ENCODE measurements around the gene QSOX1. TPM values are rescaled to one million over a fixed set of nuclear protein-coding genes. Genes with fewer than 3 reads are reported as not detected.

The QSOX1 gene
- total and polyA plus RNA-seq, 9 of the 15 experiments (the other 6 are each of a cell fraction or from before 2014, with no cell fraction given): 4.0 to 53.1 (median 15.0) TPM

DNA sequence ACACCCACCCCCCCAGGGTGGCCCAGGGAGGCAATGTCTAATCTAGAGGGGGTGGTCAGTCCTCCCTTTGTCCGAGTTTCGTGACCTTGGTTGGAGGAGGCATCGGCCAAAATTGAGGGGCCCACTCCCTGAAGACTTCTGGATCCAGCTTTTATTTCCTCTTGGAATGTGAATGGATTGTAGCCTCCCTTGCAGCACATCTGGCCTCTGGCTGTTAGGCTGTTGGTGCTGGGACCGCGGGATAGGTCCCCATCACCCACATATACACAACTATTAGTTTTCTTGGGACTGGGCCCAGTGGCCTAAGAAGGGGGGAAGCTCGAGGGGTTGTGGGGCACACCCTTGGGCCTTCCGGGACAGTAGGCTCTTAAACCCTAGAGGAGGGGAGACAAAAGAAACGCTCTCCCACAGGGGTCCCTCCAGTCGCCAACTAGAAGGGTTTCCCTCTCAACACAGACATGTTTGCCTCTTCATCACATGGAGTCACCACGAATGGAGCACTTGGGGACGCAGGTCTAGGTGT is 77.9 kb downstream of the QSOX1 start:
- H3K4me2 ChIP-seq (ENCODE audit: insufficient read depth, low read length): no peak overlapping the region
- POLR2A ChIA-PET: interaction anchor here (0.6 to 1.0 kb wide), 2 partner anchors 17 to 1169 kb away, joined by 3 to 4 read pairs; no protein-coding TSS in a partner anchor

DNA sequence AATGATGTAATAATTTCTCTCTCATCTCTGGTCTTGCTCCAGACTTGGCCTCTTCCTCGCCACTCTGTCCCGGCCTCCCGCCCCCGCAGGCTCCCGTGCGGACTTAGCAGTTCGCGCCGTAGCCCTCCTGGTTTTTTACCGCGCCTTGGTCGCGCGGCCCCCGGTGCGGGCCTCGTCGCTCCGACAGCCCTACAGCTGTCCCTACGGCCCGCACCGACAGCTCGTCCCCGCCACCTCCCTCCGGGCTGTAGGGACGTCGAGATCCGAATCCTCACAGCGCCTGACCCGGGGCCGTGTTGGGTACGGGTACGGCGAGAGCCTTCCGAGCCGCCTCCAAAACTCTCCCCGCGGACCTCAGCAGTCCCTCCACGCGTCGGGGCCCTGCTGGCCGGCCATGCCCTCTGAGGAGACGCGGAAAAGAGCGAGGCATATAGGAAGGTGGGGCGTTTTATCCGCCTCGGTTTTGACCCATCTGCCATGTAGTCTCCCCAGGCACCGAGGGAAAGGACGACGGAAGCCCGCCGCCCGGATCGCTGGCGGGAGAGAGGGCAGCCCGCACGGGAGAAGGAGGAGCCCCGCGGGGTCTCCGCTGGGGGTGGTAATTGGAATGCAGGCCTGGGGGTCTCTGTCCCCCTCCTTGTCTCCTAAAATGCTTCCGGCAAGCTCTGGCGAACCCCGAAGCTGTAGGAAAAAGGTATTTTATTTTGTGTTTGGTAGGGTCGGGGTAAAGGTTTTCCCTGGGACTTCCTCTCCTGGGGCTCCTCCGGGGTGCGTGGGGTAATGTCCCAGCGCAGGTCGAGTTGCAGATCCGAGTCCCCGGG is 78.7 kb downstream of the QSOX1 start:
- ChIA-PET CTCF (ENCODE audit: low intra/inter-chr PET ratio) (interaction anchor here (0.6 kb wide), 1 partner anchor 959 kb away, joined by 3 read pairs; no protein-coding TSS in a partner anchor), POLR2A (interaction anchor here (0.6 to 1.0 kb wide), 3 partner anchors 16 to 1170 kb away, joined by 3 to 4 read pairs (median 4); no protein-coding TSS in a partner anchor)
- in situ Hi-C loops (cut with MboI) (no loop called here), intact Hi-C loops (cut with micrococcal nuclease) (no loop called here)
- no TSS peak for BruUV-seq (replicated peaks)
- no peaks in the 10 kb centered on the region for H3K36me3 ChIP-seq (ENCODE audit: control insufficient read depth, insufficient read depth, low read length)
- no peak overlapping the region for H3K27ac ChIP-seq (ENCODE audit: extremely low read depth, low read depth, low read length)
- peaks cover 12% of the 10 kb centered on the region; the same call in 1 of the 2 replicates for H4K20me1 ChIP-seq (replicated peaks; ENCODE audit: control insufficient read depth, insufficient read depth, low read length)
- no peak overlapping the region for H2AFZ ChIP-seq (ENCODE audit: low read depth, low read length)
- H3K9me1 ChIP-seq (ENCODE audit: control insufficient read depth, insufficient read depth, low read length): no peaks in the 10 kb centered on the region
- DNase-seq (ENCODE audit: extremely low read depth in 1 of 4, low spot score in 3 of 4): no peak
- H3K79me2 ChIP-seq (ENCODE audit: control insufficient read depth, insufficient read depth, low read length): no peaks in the 10 kb centered on the region
- peaks cover 0 to 52% of the 10 kb centered on the region in 2 experiments; a peak in 3 of 5 replicates for H3K4me1 ChIP-seq (replicated peaks in 1 of 2; ENCODE audit: control insufficient read depth in 2 of 2, insufficient read depth in 2 of 2, low read length in 2 of 2)
- ATAC-seq: no peak
- H3K9me3 ChIP-seq (replicated peaks; ENCODE audit: control insufficient read depth, insufficient read depth, low read depth, low read length): no peaks in the 10 kb centered on the region
- no peak overlapping the region for H3K9ac ChIP-seq (ENCODE audit: insufficient read depth in 1 of 2, low read depth in 2 of 2, low read length in 2 of 2)
- no peak overlapping the region for H3K4me3 ChIP-seq
- H3K27me3 ChIP-seq (ENCODE audit: control insufficient read depth in 2 of 2, insufficient read depth in 2 of 2, low read length in 2 of 2): peaks cover 81 to 84% of the 10 kb centered on the region in 2 experiments
- FAIRE-seq: no peak
- H3K4me2 ChIP-seq (ENCODE audit: insufficient read depth, low read length): no peak overlapping the region
- no peak for TF ChIP-seq KHSRP (IDR thresholded peaks at IDR 0.05)
- no peak for TF ChIP-seq HIVEP1 (CRISPR knock-in tag; IDR thresholded peaks at IDR 0.05)
- TF ChIP-seq EGR1 (conservative IDR thresholded peaks at IDR 0.05): peak; percentile 35; the same call in 1 of the 2 replicates
- WGBS (ENCODE audit: insufficient coverage, low coverage, missing lambda C conversion rate): 18% methylated on average over 71 of the region's 71 CpGs

More for the DNA sequence above, 77.9 kb downstream of the QSOX1 start:
- in situ Hi-C loops (cut with MboI): no loop called here
- ATAC-seq (no peak), FAIRE-seq (no peak), DNase-seq (ENCODE audit: extremely low read depth in 1 of 4, low spot score in 3 of 4) (no peak)
- peaks cover 0 to 52% of the 10 kb centered on the region in 2 experiments; a peak in 3 of 5 replicates for H3K4me1 ChIP-seq (replicated peaks in 1 of 2; ENCODE audit: control insufficient read depth in 2 of 2, insufficient read depth in 2 of 2, low read length in 2 of 2)
- no peak overlapping the region for H2AFZ ChIP-seq (ENCODE audit: low read depth, low read length)
- no peaks in the 10 kb centered on the region for H3K9me3 ChIP-seq (replicated peaks; ENCODE audit: control insufficient read depth, insufficient read depth, low read depth, low read length)
- H3K27me3 ChIP-seq (ENCODE audit: control insufficient read depth in 2 of 2, insufficient read depth in 2 of 2, low read length in 2 of 2): peaks cover 81 to 87% of the 10 kb centered on the region in 2 experiments
- H3K9me1 ChIP-seq (ENCODE audit: control insufficient read depth, insufficient read depth, low read length): no peaks in the 10 kb centered on the region
- H3K36me3 ChIP-seq (ENCODE audit: control insufficient read depth, insufficient read depth, low read length): no peaks in the 10 kb centered on the region
- TF ChIP-seq MECOM (CRISPR knock-in tag; IDR thresholded peaks at IDR 0.05) (no peak), JUN (IDR thresholded peaks at IDR 0.05; ENCODE audit: borderline replicate concordance, low read depth, low read length) (no peak), JUN (CRISPR knock-in tag; IDR thresholded peaks at IDR 0.05; ENCODE audit: borderline replicate concordance) (no peak), ZEB2 (IDR thresholded peaks at IDR 0.05) (no peak), BACH1 (tag; IDR thresholded peaks at IDR 0.05) (no peak), BDP1 (IDR thresholded peaks at IDR 0.05; ENCODE audit: insufficient read depth, insufficient read length) (no peak)
- peaks cover 12% of the 10 kb centered on the region; the same call in 1 of the 2 replicates for H4K20me1 ChIP-seq (replicated peaks; ENCODE audit: control insufficient read depth, insufficient read depth, low read length)
- no peak overlapping the region for H3K27ac ChIP-seq (ENCODE audit: extremely low read depth, low read depth, low read length)
- H3K9ac ChIP-seq (ENCODE audit: insufficient read depth in 1 of 2, low read depth in 2 of 2, low read length in 2 of 2): no peak overlapping the region
- no TSS peak for BruUV-seq (replicated peaks)
- no peak overlapping the region for H3K4me3 ChIP-seq
- intact Hi-C loops (cut with micrococcal nuclease): no loop called here
- no peaks in the 10 kb centered on the region for H3K79me2 ChIP-seq (ENCODE audit: control insufficient read depth, insufficient read depth, low read length)
- 19% methylated on average over 11 of the region's 11 CpGs for WGBS (ENCODE audit: insufficient coverage, low coverage, missing lambda C conversion rate)
- CTCF ChIA-PET (ENCODE audit: low intra/inter-chr PET ratio): interaction anchor here (0.6 kb wide), 1 partner anchor 960 kb away, joined by 3 read pairs; no protein-coding TSS in a partner anchor

Measured in K562 (cell line).